ENCODE results near the gene CCDC88B. TPM values are rescaled to one million over a fixed set of nuclear protein-coding genes. Genes with fewer than 3 reads are reported as not detected.

Gene CCDC88B
- total and polyA plus RNA-seq, 4 donors, result 3.5 to 4.9 (median 4.0) TPM

DNA sequence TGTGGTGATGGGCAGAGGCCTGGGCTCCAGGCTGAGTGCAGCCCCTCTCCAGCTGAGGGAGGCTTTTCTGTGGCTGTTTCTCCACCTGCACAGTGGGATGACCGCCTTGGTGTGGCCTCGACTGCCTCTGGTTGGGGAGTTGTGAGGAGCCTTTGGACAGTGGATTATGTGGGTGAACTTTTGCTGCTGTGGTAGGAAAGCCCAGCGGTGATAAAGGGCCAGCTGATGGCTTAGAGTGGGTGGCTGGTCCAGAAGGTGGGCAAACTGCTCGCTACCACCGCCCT is 36.0 kb upstream of the CCDC88B start:
- TF ChIP-seq, protein P1, sequence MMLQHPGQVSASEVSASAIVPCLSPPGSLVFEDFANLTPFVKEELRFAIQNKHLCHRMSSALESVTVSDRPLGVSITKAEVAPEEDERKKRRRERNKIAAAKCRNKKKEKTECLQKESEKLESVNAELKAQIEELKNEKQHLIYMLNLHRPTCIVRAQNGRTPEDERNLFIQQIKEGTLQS (IDR thresholded peaks at IDR 0.05), result no peak
- TF ChIP-seq, protein P2, sequence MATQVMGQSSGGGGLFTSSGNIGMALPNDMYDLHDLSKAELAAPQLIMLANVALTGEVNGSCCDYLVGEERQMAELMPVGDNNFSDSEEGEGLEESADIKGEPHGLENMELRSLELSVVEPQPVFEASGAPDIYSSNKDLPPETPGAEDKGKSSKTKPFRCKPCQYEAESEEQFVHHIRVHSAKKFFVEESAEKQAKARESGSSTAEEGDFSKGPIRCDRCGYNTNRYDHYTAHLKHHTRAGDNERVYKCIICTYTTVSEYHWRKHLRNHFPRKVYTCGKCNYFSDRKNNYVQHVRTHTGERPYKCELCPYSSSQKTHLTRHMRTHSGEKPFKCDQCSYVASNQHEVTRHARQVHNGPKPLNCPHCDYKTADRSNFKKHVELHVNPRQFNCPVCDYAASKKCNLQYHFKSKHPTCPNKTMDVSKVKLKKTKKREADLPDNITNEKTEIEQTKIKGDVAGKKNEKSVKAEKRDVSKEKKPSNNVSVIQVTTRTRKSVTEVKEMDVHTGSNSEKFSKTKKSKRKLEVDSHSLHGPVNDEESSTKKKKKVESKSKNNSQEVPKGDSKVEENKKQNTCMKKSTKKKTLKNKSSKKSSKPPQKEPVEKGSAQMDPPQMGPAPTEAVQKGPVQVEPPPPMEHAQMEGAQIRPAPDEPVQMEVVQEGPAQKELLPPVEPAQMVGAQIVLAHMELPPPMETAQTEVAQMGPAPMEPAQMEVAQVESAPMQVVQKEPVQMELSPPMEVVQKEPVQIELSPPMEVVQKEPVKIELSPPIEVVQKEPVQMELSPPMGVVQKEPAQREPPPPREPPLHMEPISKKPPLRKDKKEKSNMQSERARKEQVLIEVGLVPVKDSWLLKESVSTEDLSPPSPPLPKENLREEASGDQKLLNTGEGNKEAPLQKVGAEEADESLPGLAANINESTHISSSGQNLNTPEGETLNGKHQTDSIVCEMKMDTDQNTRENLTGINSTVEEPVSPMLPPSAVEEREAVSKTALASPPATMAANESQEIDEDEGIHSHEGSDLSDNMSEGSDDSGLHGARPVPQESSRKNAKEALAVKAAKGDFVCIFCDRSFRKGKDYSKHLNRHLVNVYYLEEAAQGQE (IDR thresholded peaks at IDR 0.05), result no peak
- no peak for TF ChIP-seq HNF4G (IDR thresholded peaks at IDR 0.05)
- TF ChIP-seq, protein P3, sequence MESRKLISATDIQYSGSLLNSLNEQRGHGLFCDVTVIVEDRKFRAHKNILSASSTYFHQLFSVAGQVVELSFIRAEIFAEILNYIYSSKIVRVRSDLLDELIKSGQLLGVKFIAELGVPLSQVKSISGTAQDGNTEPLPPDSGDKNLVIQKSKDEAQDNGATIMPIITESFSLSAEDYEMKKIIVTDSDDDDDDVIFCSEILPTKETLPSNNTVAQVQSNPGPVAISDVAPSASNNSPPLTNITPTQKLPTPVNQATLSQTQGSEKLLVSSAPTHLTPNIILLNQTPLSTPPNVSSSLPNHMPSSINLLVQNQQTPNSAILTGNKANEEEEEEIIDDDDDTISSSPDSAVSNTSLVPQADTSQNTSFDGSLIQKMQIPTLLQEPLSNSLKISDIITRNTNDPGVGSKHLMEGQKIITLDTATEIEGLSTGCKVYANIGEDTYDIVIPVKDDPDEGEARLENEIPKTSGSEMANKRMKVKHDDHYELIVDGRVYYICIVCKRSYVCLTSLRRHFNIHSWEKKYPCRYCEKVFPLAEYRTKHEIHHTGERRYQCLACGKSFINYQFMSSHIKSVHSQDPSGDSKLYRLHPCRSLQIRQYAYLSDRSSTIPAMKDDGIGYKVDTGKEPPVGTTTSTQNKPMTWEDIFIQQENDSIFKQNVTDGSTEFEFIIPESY (IDR thresholded peaks at IDR 0.05), result no peak
- TF ChIP-seq TAF1 (conservative IDR thresholded peaks at IDR 0.05), result no peak
- no peak for TF ChIP-seq EGR1 (IDR thresholded peaks at IDR 0.05; ENCODE audit: low read depth in 2 of 2)
- TF ChIP-seq NR2F2 (IDR thresholded peaks at IDR 0.05), result no peak
- TF ChIP-seq HNF4A (conservative IDR thresholded peaks at IDR 0.05), result no peak
- no peak for TF ChIP-seq GABPA (IDR thresholded peaks at IDR 0.05 in 1 of 2, conservative IDR thresholded peaks at IDR 0.05 in 1 of 2)
- TF ChIP-seq SP1 (IDR thresholded peaks at IDR 0.05), result no peak
- Histone ChIP-seq H3K9ac (ENCODE audit: low read depth in 1 of 2, low read length in 2 of 2) (peak overlapping the region; percentile 7 to 33), H3K27ac (ENCODE audit: low read depth in 1 of 2, low read length in 2 of 2) (peak overlapping the region; percentile 93 to 98), H3K4me3 (ENCODE audit: low read depth in 1 of 3, low read length in 3 of 3) (peak overlapping the region; percentile 43 to 60 (median 43)), H3K36me3 (ENCODE audit: control insufficient read depth in 4 of 4, insufficient read depth in 3 of 4, low read depth in 1 of 4, low read length in 3 of 4) (no peaks in the 10 kb centered on the region), H3K9me3 (ENCODE audit: control insufficient read depth in 4 of 4, low read length in 3 of 4) (no peaks in the 10 kb centered on the region), H3K27me3 (ENCODE audit: control insufficient read depth in 4 of 4, insufficient read depth in 4 of 4, low read length in 3 of 4) (no peaks in the 10 kb centered on the region), H3K4me1 (ENCODE audit: control insufficient read depth in 4 of 4, insufficient read depth in 4 of 4, low read length in 3 of 4) (peaks cover 12 to 52% (median 39%) of the 10 kb centered on the region in 4 donors)
- no peak for DNase-seq (ENCODE audit: low spot score)
- WGBS, result 58% methylated on average over 5 of the region's 5 CpGs

DNA sequence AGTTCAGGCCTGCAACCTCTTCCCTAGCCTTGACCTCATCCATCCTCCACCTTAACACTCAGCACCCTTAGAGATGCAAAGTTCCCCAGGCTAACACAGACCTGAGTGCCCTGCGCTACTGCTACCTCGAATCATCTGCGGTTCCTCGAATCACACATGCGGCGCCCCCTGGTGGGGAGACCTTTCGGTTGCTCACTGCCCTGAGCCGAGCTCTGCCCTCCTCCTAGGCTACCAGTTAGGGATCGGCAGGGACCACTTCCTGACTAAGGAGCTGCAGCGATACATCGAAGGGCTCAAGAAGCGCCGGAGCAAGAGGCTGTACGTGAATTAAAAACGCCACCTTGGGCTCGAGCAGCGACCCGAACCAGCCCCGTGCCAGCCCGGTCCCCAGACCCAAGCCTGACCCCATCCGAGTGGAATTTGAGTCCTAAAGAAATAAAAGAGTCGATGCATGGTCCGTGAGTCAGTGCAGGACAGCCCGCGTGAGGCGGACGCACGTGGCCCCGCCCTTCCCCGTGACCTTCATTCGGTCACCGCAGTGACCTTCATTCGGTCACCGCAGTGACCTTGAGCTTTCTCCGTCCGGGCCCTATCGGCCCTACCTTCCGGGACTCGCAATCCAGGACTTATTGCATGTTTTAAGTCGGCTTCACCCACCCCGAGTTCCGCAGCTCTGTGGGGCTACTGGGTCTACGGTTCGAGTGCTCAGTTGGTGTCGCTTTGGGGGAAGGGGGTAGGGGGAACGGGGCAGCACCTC is 35.5 kb upstream of the CCDC88B start:
- H3K4me3 ChIP-seq (ENCODE audit: low read depth in 1 of 3, low read length in 3 of 3), result peak overlapping the region; percentile 43 to 60 (median 43)
- peak overlapping the region; percentile 82 to 84 for H3K9ac ChIP-seq (ENCODE audit: low read depth in 1 of 2, low read length in 2 of 2)
- H3K36me3 ChIP-seq (ENCODE audit: control insufficient read depth in 4 of 4, insufficient read depth in 3 of 4, low read depth in 1 of 4, low read length in 3 of 4), result no peaks in the 10 kb centered on the region
- under 1% methylated on average over 46 of the region's 46 CpGs for WGBS
- H3K27me3 ChIP-seq (ENCODE audit: control insufficient read depth in 4 of 4, insufficient read depth in 4 of 4, low read length in 3 of 4), result no peaks in the 10 kb centered on the region
- H3K27ac ChIP-seq (ENCODE audit: low read depth in 1 of 2, low read length in 2 of 2), result peak overlapping the region; percentile 93 to 98
- peaks cover 8 to 50% (median 39%) of the 10 kb centered on the region in 4 donors for H3K4me1 ChIP-seq (ENCODE audit: control insufficient read depth in 4 of 4, insufficient read depth in 4 of 4, low read length in 3 of 4)
- DNase-seq (ENCODE audit: low spot score), result peak; percentile 98
- no peaks in the 10 kb centered on the region for H3K9me3 ChIP-seq (ENCODE audit: control insufficient read depth in 4 of 4, low read length in 3 of 4)
- TF ChIP-seq GABPA (IDR thresholded peaks at IDR 0.05 in 1 of 2, conservative IDR thresholded peaks at IDR 0.05 in 1 of 2) (peak in 1 of 2 donors; percentile 14), NR2F2 (IDR thresholded peaks at IDR 0.05) (peak; percentile 61), TAF1 (conservative IDR thresholded peaks at IDR 0.05) (peak; percentile 32), SP1 (IDR thresholded peaks at IDR 0.05) (peak; percentile 40), FOXA1 (IDR thresholded peaks at IDR 0.05) (no peak), RXRA (IDR thresholded peaks at IDR 0.05) (peak; percentile 26 to 52), FOXA2 (IDR thresholded peaks at IDR 0.05) (no peak), YY1 (IDR thresholded peaks at IDR 0.05) (peak; percentile 6), RAD21 (IDR thresholded peaks at IDR 0.05) (peak; percentile 75 to 90), HNF4G (IDR thresholded peaks at IDR 0.05) (no peak), EGR1 (IDR thresholded peaks at IDR 0.05; ENCODE audit: low read depth in 2 of 2) (no peak)
- TF ChIP-seq, protein P3 (IDR thresholded peaks at IDR 0.05), result no peak
- TF ChIP-seq, protein P1 (IDR thresholded peaks at IDR 0.05), result no peak
- TF ChIP-seq, protein P4, sequence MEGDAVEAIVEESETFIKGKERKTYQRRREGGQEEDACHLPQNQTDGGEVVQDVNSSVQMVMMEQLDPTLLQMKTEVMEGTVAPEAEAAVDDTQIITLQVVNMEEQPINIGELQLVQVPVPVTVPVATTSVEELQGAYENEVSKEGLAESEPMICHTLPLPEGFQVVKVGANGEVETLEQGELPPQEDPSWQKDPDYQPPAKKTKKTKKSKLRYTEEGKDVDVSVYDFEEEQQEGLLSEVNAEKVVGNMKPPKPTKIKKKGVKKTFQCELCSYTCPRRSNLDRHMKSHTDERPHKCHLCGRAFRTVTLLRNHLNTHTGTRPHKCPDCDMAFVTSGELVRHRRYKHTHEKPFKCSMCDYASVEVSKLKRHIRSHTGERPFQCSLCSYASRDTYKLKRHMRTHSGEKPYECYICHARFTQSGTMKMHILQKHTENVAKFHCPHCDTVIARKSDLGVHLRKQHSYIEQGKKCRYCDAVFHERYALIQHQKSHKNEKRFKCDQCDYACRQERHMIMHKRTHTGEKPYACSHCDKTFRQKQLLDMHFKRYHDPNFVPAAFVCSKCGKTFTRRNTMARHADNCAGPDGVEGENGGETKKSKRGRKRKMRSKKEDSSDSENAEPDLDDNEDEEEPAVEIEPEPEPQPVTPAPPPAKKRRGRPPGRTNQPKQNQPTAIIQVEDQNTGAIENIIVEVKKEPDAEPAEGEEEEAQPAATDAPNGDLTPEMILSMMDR (IDR thresholded peaks at IDR 0.05; ENCODE audit: low read depth, low read length, missing input control), result peak; percentile 73
- TF ChIP-seq, protein P2 (IDR thresholded peaks at IDR 0.05), result peak; percentile 9

Measured in liver (tissue), 9 donors.